NCI-H82 (cell line): Measurements from ENCODE around the gene POLD3.

ENCODE experiments used
- DNase-seq: peaks from one replicate; lab custom pipeline; 2025; lab: John Stamatoyannopoulos, UW

POLD3 gene

GRCh38 chr11:74691755-74692154 is 99.4 kb downstream of the POLD3 start:
- DNase-seq = no peak
